Esophagus muscularis mucosa (tissue), 3 donors: ENCODE results near the gene REV1.
"Not testable (repeated sequence)": the region's sequence is repeated elsewhere in the genome, so short reads cannot be mapped to it uniquely, and the experiment has no call there.

ENCODE experiments used
- CTCF ChIP-seq, 3 experiments: fragments of 200-600 bp in 2 of 3; fragments of 450-650 bp in 1 of 3; sonication (generic) in 2 of 3; IDR thresholded peaks; one replicate each; pipeline ENCODE4 v1.5.1; 2017 to 2019; ENCODE audit warnings: antibody characterized with exemption in 3 of 3, mild to moderate bottlenecking in 2 of 3, moderate library complexity in 1 of 3
- POLR2AphosphoS5 ChIP-seq, 2 donors: sonication (generic); formaldehyde crosslinking; IDR thresholded peaks; one replicate each; pipeline ENCODE4 v1.6.1; 2017; ENCODE audit warnings: antibody characterized with exemption in 2 of 2

GRCh38 chr2:99368854-99369253, 121.0 kb downstream of the REV1 start:
- TF ChIP-seq CTCF, POLR2AphosphoS5 (IDR thresholded peaks at IDR 0.05): not testable (repeated sequence)
